Stimulated activated CD4-positive, alpha-beta T cell treated with anti-CD3 and anti-CD28 coated beads, Interleukin-12 subunit alpha, Interleukin-12 subunit beta, amount 100 ng/mL, for 48 hours (primary cell): Measurements from ENCODE around the gene BGN.

Experiments
- DNase-seq, 3 donors: peaks; one replicate each; pipeline ENCODE4 v3.0.0-alpha.2; 2020; ENCODE audit warnings: low read depth in 2 of 3, low spot score in 1 of 3

The BGN gene

GRCh38 chrX:153526042-153526441 lies 31.3 kb downstream of the BGN start:
- no peak for DNase-seq

- no peak for DNase-seq
Measured at GRCh38 chrX:153526801-153527200, 32.0 kb downstream of the BGN start.

- no peak for DNase-seq
Measured at GRCh38 chrX:153527208-153527607, 32.4 kb downstream of the BGN start.

GRCh38 chrX:153530411-153531129 lies 35.8 kb downstream of the BGN start:
- no peak for DNase-seq

GRCh38 chrX:153533091-153533490 lies 38.3 kb downstream of the BGN start:
- no peak for DNase-seq

- no peak for DNase-seq
Measured at GRCh38 chrX:153537080-153537479, 42.3 kb downstream of the BGN start.

- DNase-seq = no peak
Measured at GRCh38 chrX:153537526-153538295, 42.9 kb downstream of the BGN start.

- no peak for DNase-seq
Measured at GRCh38 chrX:153538424-153538823, 43.6 kb downstream of the BGN start.

- DNase-seq = peak; percentile 18 to 68 (median 49)
Measured at GRCh38 chrX:153539171-153539978, 44.6 kb downstream of the BGN start.

- DNase-seq = no peak
Measured at GRCh38 chrX:153539979-153540358, 45.2 kb downstream of the BGN start.

- no peak for DNase-seq
Measured at GRCh38 chrX:153544727-153545126, 49.9 kb downstream of the BGN start.

- no peak for DNase-seq
Measured at GRCh38 chrX:153546386-153546785, 51.6 kb downstream of the BGN start.

GRCh38 chrX:153547195-153547594 lies 52.4 kb downstream of the BGN start:
- DNase-seq = no peak

GRCh38 chrX:153549231-153549630 lies 54.5 kb downstream of the BGN start:
- DNase-seq = no peak

- no peak for DNase-seq
Measured at GRCh38 chrX:153549807-153550206, 55.0 kb downstream of the BGN start.

GRCh38 chrX:153551135-153551534 lies 56.4 kb downstream of the BGN start:
- DNase-seq = no peak

- DNase-seq = peak; percentile 4 to 55 (median 37)
Measured at GRCh38 chrX:153554519-153555167, 59.9 kb downstream of the BGN start.

- DNase-seq = no peak
Measured at GRCh38 chrX:153556767-153557166, 62.0 kb downstream of the BGN start.

GRCh38 chrX:153557618-153558355 lies 63.0 kb downstream of the BGN start:
- DNase-seq = no peak
